A549 (cell line): Measurements from ENCODE around the gene KAT2B. TPM values are rescaled to one million over a fixed set of nuclear protein-coding genes. Genes with fewer than 3 reads are reported as not detected.

Experiments used
- ATAC-seq, 2 experiments: fragments of 200-7000 bp in 1 of 2; fragments of >200 bp in 1 of 2; cut with Nextera tagmentation in 1 of 2; cut with Tn5 transposase in 1 of 2; 3 replicates each; pipeline versions ENCODE4 v1.8.0 to v1.9.1; 2018 to 2020; ENCODE audit warnings: mild to moderate bottlenecking in 1 of 2, moderate library complexity in 1 of 2
- CTCF ChIA-PET: fragments of 300-600 bp; sonication (Branson Sonifier 250); formaldehyde crosslinking; extraction: SDS; loops from one replicate; lab custom pipeline; 2021; ENCODE audit warnings: antibody characterized with exemption, inconsistent platforms; lab: Yijun Ruan, JAX
- POLR2A ChIA-PET: fragments of 350-600 bp; formaldehyde crosslinking; extraction: SDS; loops from one replicate; lab custom pipeline; 2021; ENCODE audit warnings: antibody characterized with exemption, inconsistent platforms; lab: Yijun Ruan, JAX
- DNase-seq, 2 experiments: peaks; one replicate each; pipeline versions ENCODE4 v3.0.0 to v3.0.0-alpha.2; 2011 to 2016; ENCODE audit warnings: low read depth in 1 of 2, low spot score in 1 of 2
- FAIRE-seq: peaks from 2 replicates; lab custom pipeline; 2011; peaks lifted over from hg19 to GRCh38; lab: Jason Lieb, UNC
- H3K27ac ChIP-seq, 2 experiments: fragments of >200 bp; sonication (Bioruptor Twin); formaldehyde crosslinking; 3 replicates each; pipeline ENCODE4 v1.5.1; 2016 to 2017
- H3K4me1 ChIP-seq: fragments of >200 bp; sonication (Bioruptor Twin); formaldehyde crosslinking; 3 replicates; pipeline ENCODE4 v1.6.1; 2016
- H3K4me2 ChIP-seq: fragments of >200 bp; sonication (Bioruptor Twin); formaldehyde crosslinking; 3 replicates; pipeline ENCODE4 v1.6.1; 2016
- H3K4me3 ChIP-seq: fragments of >200 bp; sonication (Bioruptor Twin); formaldehyde crosslinking; 3 replicates; pipeline ENCODE4 v1.5.1; 2016
- H3K9me3 ChIP-seq: fragments of >200 bp; sonication (Bioruptor Twin); formaldehyde crosslinking; 3 replicates; pipeline ENCODE4 v1.6.1; 2016
- BHLHE40 ChIP-seq: IDR thresholded peaks from 2 replicates; pipeline ENCODE4 v1.6.1; 2012; ENCODE audit warnings: low read depth, low read length, inconsistent platforms
- CBX2 ChIP-seq: fragments of 200-600 bp; sonication (generic); IDR thresholded peaks from 2 replicates; pipeline ENCODE4 v1.6.1; 2016; ENCODE audit warnings: low read depth, mild to moderate bottlenecking, borderline replicate concordance
- CHD2 ChIP-seq: fragments of 150-350 bp; IDR thresholded peaks from 2 replicates; pipeline ENCODE4 v1.6.1; 2014; ENCODE audit warnings: low read length; ENCODE audit not compliant: partially characterized antibody
- EHF ChIP-seq: fragments of 250-450 bp; sonication (Bioruptor Pico); IDR thresholded peaks from 2 replicates; pipeline ENCODE4 v1.5.0; 2020; ENCODE audit warnings: mild to moderate bottlenecking
- EHMT2 ChIP-seq: fragments of 200-600 bp; sonication (generic); IDR thresholded peaks from 2 replicates; pipeline ENCODE4 v1.6.1; 2016; ENCODE audit warnings: antibody characterized with exemption, low read depth, mild to moderate bottlenecking, moderate library complexity
- FOSB ChIP-seq: fragments of 250-450 bp; sonication (Bioruptor Pico); IDR thresholded peaks from 2 replicates; pipeline ENCODE4 v1.5.0; 2020; ENCODE audit warnings: mild to moderate bottlenecking, moderate library complexity
- FOSL2 ChIP-seq, 2 experiments: fragments of 450-650 bp in 1 of 2; fragments of >200 bp in 1 of 2; sonication (Bioruptor Twin) in 1 of 2; formaldehyde crosslinking; IDR thresholded peaks; 2 replicates each; pipeline versions ENCODE4 v1.5.0 to v1.6.1; 2016 to 2020; ENCODE audit warnings: mild to moderate bottlenecking in 1 of 2, moderate library complexity in 1 of 2
- FOXS1 ChIP-seq: fragments of 250-450 bp; sonication (Bioruptor Pico); IDR thresholded peaks from 2 replicates; pipeline ENCODE4 v1.5.0; 2020; ENCODE audit warnings: mild to moderate bottlenecking, moderate library complexity
- GATA3 ChIP-seq: IDR thresholded peaks from 2 replicates; pipeline ENCODE4 v1.6.1; 2012; ENCODE audit warnings: borderline replicate concordance
- HDAC2 ChIP-seq: fragments of 200-600 bp; sonication (generic); IDR thresholded peaks from 2 replicates; pipeline ENCODE4 v1.6.1; 2016
- HOXA7 ChIP-seq: fragments of 250-450 bp; sonication (Bioruptor Pico); IDR thresholded peaks from 2 replicates; pipeline ENCODE4 v1.5.0; 2020; ENCODE audit warnings: mild to moderate bottlenecking, moderate library complexity
- HOXB5 ChIP-seq: fragments of 250-450 bp; sonication (Bioruptor Pico); IDR thresholded peaks from 2 replicates; pipeline ENCODE4 v1.5.0; 2020; ENCODE audit warnings: mild to moderate bottlenecking, moderate library complexity
- JUN ChIP-seq, 2 experiments: fragments of >200 bp; sonication (Bioruptor Twin); formaldehyde crosslinking; IDR thresholded peaks; 2 replicates in 1 of 2; 3 replicates in 1 of 2; pipeline ENCODE4 v1.6.1; 2016 to 2017
- PHF8 ChIP-seq: fragments of 200-600 bp; sonication (generic); IDR thresholded peaks from 2 replicates; pipeline ENCODE4 v1.6.1; 2016; ENCODE audit warnings: low read depth, mild to moderate bottlenecking, antibody characterized with exemption, moderate library complexity, borderline replicate concordance
- POLR2A ChIP-seq: IDR thresholded peaks from 2 replicates; pipeline ENCODE4 v1.6.1; 2012; ENCODE audit warnings: mild to moderate bottlenecking, low read length
- TFCP2L1 ChIP-seq: fragments of 250-450 bp; sonication (Bioruptor Pico); IDR thresholded peaks from 2 replicates; pipeline ENCODE4 v1.5.0; 2021; ENCODE audit warnings: mild to moderate bottlenecking
- USF2 ChIP-seq: fragments of 450-650 bp; IDR thresholded peaks from 2 replicates; pipeline ENCODE4 v1.6.1; 2014; ENCODE audit warnings: antibody characterized with exemption
- ZC3H11A ChIP-seq: fragments of 450-650 bp; IDR thresholded peaks from 2 replicates; pipeline ENCODE4 v1.6.1; 2014; ENCODE audit warnings: antibody characterized with exemption, mild to moderate bottlenecking
- ZNF302 ChIP-seq: fragments of 250-450 bp; sonication (Bioruptor Pico); IDR thresholded peaks from 2 replicates; pipeline ENCODE4 v1.9.0; 2021; ENCODE audit warnings: inconsistent platforms, mild to moderate bottlenecking, moderate library complexity
- ZSCAN20 ChIP-seq: fragments of 250-450 bp; sonication (Bioruptor Pico); IDR thresholded peaks from 2 replicates; pipeline ENCODE4 v1.8.0; 2022; ENCODE audit warnings: mild to moderate bottlenecking, moderate library complexity
- WGBS: methylation state at CpG from one replicate; pipeline ENCODE4 v1.1.6; 2017; ENCODE audit errors: missing lambda C conversion rate; 5-methylcytosine and 5-hydroxymethylcytosine counted together
- polyA plus RNA-seq, 4 experiments: library from polyadenylated mRNA; depleted of rRNA in 3 of 4; stranded (reverse); fragments of >200 nt; fragmentation: RNase III in 1 of 4; extraction: RNeasy Plus Mini Kit Qiagen cat#74134 plus additional on column Dnase treatment in 1 of 4; gene quantifications; 2 replicates in 3 of 4; 3 replicates in 1 of 4; pipeline ENCODE4 v1.2.3, GENCODE V29; 2011 to 2017
- TF ChIP-seq, protein P1 (sequence below): fragments of >200 bp; sonication (Bioruptor Twin); formaldehyde crosslinking; IDR thresholded peaks from 2 replicates; pipeline ENCODE4 v1.6.1; 2016
- TF ChIP-seq, protein P2 (sequence below): fragments of 200-600 bp; sonication (generic); IDR thresholded peaks from 2 replicates; pipeline ENCODE4 v1.6.1; 2016; ENCODE audit warnings: antibody characterized with exemption, mild to moderate bottlenecking, moderate library complexity

The KAT2B gene
- polyA plus RNA-seq, 2 of the 4 experiments (the other 2 are of a cell fraction) = 7.2 to 11.9 TPM

- H3K27ac ChIP-seq = no peak overlapping the region
- CTCF ChIA-PET = no interaction called here
- no peaks in the 10 kb centered on the region for H3K4me1 ChIP-seq
- POLR2A ChIA-PET = no interaction called here
- no peak for ATAC-seq
- no peak overlapping the region for H3K4me3 ChIP-seq
- TF ChIP-seq ZNF302 (CRISPR knock-in tag) (no peak), PHF8 (no peak), USF2 (no peak), HDAC2 (no peak), POLR2A (no peak), ZC3H11A (no peak), CBX2 (no peak), JUN (IDR thresholded peaks at IDR 0.05) (no peak), FOSB (CRISPR knock-in tag) (no peak), CHD2 (no peak)
- TF ChIP-seq, all 56 proteins: peak for 0
- DNase-seq = no peak
- FAIRE-seq = no peak
- H3K4me2 ChIP-seq = no peak overlapping the region
- H3K9me3 ChIP-seq = no peaks in the 10 kb centered on the region
- 84% methylated on average over 1 of the region's 1 CpG for WGBS
These were observed 59.9 kb downstream of the KAT2B start for GRCh38 chr3:20100151-20100550.

- POLR2A ChIA-PET = no interaction called here
These were observed 60.8 kb downstream of the KAT2B start for GRCh38 chr3:20101041-20101440.

GRCh38 chr3:20103731-20104130, 63.5 kb downstream of the KAT2B start:
- CTCF ChIA-PET = no interaction called here
- no peak for FAIRE-seq

More at GRCh38 chr3:20101041-20101440, 60.8 kb downstream of the KAT2B start:
- TF ChIP-seq, protein P1, sequence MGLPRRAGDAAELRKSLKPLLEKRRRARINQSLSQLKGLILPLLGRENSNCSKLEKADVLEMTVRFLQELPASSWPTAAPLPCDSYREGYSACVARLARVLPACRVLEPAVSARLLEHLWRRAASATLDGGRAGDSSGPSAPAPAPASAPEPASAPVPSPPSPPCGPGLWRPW = no peak
- no peak for TF ChIP-seq HOXB5 (CRISPR knock-in tag)
- no peak for TF ChIP-seq FOXS1 (CRISPR knock-in tag)
- TF ChIP-seq HOXA7 = no peak
- 91% methylated on average over 5 of the region's 5 CpGs for WGBS
- Histone ChIP-seq H3K4me1 (no peaks in the 10 kb centered on the region), H3K4me2 (no peak overlapping the region), H3K9me3 (no peaks in the 10 kb centered on the region), H3K4me3 (no peak overlapping the region), H3K27ac (no peak overlapping the region)
- ATAC-seq (no peak), FAIRE-seq (no peak), DNase-seq (no peak)
- CTCF ChIA-PET = no interaction called here

More at GRCh38 chr3:20103731-20104130, 63.5 kb downstream of the KAT2B start:
- ATAC-seq (no peak), DNase-seq (no peak)
- WGBS = 90% methylated on average over 1 of the region's 1 CpG
- Histone ChIP-seq H3K9me3 (no peaks in the 10 kb centered on the region), H3K4me1 (peaks cover 4% of the 10 kb centered on the region; the same call in 2 of the 3 replicates), H3K4me2 (no peak overlapping the region), H3K27ac (no peak overlapping the region), H3K4me3 (no peak overlapping the region)
- POLR2A ChIA-PET = no interaction called here
- TF ChIP-seq, protein P2, sequence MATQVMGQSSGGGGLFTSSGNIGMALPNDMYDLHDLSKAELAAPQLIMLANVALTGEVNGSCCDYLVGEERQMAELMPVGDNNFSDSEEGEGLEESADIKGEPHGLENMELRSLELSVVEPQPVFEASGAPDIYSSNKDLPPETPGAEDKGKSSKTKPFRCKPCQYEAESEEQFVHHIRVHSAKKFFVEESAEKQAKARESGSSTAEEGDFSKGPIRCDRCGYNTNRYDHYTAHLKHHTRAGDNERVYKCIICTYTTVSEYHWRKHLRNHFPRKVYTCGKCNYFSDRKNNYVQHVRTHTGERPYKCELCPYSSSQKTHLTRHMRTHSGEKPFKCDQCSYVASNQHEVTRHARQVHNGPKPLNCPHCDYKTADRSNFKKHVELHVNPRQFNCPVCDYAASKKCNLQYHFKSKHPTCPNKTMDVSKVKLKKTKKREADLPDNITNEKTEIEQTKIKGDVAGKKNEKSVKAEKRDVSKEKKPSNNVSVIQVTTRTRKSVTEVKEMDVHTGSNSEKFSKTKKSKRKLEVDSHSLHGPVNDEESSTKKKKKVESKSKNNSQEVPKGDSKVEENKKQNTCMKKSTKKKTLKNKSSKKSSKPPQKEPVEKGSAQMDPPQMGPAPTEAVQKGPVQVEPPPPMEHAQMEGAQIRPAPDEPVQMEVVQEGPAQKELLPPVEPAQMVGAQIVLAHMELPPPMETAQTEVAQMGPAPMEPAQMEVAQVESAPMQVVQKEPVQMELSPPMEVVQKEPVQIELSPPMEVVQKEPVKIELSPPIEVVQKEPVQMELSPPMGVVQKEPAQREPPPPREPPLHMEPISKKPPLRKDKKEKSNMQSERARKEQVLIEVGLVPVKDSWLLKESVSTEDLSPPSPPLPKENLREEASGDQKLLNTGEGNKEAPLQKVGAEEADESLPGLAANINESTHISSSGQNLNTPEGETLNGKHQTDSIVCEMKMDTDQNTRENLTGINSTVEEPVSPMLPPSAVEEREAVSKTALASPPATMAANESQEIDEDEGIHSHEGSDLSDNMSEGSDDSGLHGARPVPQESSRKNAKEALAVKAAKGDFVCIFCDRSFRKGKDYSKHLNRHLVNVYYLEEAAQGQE = no peak
- TF ChIP-seq ZSCAN20 (CRISPR knock-in tag) = no peak
- TF ChIP-seq FOSL2 (IDR thresholded peaks at IDR 0.05) = no peak
- no peak for TF ChIP-seq FOSL2 (CRISPR knock-in tag; IDR thresholded peaks at IDR 0.05)
- no peak for TF ChIP-seq HDAC2
- TF ChIP-seq BHLHE40 = no peak
- no peak for TF ChIP-seq EHMT2
- no peak for TF ChIP-seq GATA3
- TF ChIP-seq EHF (CRISPR knock-in tag) = no peak
- TF ChIP-seq POLR2A = no peak
- no peak for TF ChIP-seq TFCP2L1 (CRISPR knock-in tag)
- no peak for TF ChIP-seq FOSB (CRISPR knock-in tag)
